Measurements from ENCODE around the gene DNAJC16. TPM values are rescaled to one million over a fixed set of nuclear protein-coding genes. Genes with fewer than 3 reads are reported as not detected.

The DNAJC16 gene
- total and polyA plus RNA-seq, 12 donors = 4.8 to 34.0 (median 19.9) TPM

DNA sequence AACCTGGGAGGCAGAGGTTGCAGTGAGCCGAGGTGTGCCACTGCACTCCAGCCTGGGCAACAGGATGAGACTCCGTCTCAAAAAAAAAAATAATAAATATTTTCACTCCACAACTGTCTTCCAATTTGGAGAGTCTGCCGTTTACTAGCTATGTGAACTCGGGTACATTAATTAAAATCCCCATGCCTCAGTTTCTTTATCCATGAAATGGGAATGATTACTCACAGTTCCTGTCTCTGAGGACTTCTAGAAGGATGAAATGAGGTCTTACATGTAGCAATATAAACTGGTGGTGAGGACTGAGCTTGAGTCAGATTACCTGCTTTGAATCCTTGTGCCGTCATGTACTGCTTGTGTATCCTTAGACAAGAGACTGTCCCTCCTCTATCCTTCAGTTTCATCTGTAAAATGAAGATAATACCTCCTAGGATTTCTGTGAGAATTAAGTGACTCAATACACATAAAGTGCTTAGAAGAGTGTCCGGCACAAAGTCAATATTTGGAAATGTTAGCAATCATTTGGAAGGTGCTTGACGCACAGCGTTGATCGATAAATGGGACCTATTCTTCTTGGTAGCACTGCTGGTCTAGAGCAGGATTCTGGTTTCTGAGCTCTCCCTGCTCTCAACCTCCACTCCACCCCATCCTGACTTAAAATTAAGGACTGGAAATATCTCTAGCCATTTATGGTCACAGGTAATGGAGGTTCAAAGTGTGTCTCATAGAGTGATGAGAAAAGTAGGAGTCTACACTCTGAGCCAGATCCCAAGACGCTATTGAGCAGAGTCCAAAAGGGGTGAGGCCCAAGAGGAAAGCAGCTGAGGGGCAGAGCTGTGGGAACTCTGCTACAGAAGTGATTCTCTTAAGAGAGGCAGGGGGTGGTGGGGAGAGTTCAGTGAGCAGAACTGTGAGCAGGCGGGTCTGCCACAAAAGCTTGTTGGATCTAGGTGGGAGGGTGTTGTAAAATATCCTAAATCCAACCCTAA lies 79.0 kb downstream of the DNAJC16 start:
- no peak for DNase-seq
- H3K27me3 ChIP-seq = no peaks in the 10 kb centered on the region
- no peak overlapping the region for H3K27ac ChIP-seq
- peaks cover 3 to 13% of the 10 kb centered on the region in 2 donors for H3K4me1 ChIP-seq (replicated peaks in 1 of 2)
- no peak for TF ChIP-seq POLR2A (IDR thresholded peaks at IDR 0.05)
- TF ChIP-seq, protein P1, sequence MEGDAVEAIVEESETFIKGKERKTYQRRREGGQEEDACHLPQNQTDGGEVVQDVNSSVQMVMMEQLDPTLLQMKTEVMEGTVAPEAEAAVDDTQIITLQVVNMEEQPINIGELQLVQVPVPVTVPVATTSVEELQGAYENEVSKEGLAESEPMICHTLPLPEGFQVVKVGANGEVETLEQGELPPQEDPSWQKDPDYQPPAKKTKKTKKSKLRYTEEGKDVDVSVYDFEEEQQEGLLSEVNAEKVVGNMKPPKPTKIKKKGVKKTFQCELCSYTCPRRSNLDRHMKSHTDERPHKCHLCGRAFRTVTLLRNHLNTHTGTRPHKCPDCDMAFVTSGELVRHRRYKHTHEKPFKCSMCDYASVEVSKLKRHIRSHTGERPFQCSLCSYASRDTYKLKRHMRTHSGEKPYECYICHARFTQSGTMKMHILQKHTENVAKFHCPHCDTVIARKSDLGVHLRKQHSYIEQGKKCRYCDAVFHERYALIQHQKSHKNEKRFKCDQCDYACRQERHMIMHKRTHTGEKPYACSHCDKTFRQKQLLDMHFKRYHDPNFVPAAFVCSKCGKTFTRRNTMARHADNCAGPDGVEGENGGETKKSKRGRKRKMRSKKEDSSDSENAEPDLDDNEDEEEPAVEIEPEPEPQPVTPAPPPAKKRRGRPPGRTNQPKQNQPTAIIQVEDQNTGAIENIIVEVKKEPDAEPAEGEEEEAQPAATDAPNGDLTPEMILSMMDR (IDR thresholded peaks at IDR 0.05) = no peak
- no peak overlapping the region for H3K4me3 ChIP-seq
- no peaks in the 10 kb centered on the region for H3K36me3 ChIP-seq (replicated peaks in 1 of 2)
- intact Hi-C loops (cut with DNase I) = no loop called here
- WGBS, 4 donors = 90 to 94% (median 92%) methylated on average over 11 of the region's 11 CpGs
- no peaks in the 10 kb centered on the region for H3K9me3 ChIP-seq (replicated peaks in 1 of 3)

DNA sequence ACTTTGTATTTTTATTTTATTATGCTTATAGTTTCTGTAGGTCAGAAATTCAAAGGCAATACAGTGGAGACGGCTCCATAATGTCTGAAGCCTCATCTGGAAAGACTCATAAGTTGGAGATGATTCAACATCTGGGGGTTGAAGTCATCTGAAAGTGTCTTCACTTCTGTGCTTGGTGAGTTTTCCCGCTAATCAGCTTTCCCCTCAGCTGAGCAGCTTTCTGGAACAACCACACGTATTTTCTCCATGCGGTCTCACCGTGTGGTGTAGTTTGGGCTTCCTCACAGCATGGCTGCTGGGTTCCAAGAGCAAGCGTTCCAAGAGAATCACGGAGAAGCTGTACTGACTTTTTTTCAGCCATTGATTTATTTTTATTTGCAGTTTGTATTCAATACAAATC lies 83.0 kb downstream of the DNAJC16 start:
- H3K27me3 ChIP-seq = no peaks in the 10 kb centered on the region
- TF ChIP-seq, protein P1 (IDR thresholded peaks at IDR 0.05) = no peak
- no peak for TF ChIP-seq POLR2A (IDR thresholded peaks at IDR 0.05)
- H3K9me3 ChIP-seq (replicated peaks in 1 of 3) = no peaks in the 10 kb centered on the region
- intact Hi-C loops (cut with DNase I) = no loop called here
- no peaks in the 10 kb centered on the region for H3K4me1 ChIP-seq (replicated peaks in 1 of 2)
- H3K4me3 ChIP-seq = no peak overlapping the region
- 85 to 91% (median 89%) methylated on average over 7 of the region's 7 CpGs for WGBS, 4 donors
- H3K27ac ChIP-seq = no peak overlapping the region
- no peaks in the 10 kb centered on the region for H3K36me3 ChIP-seq (replicated peaks in 1 of 2)
- no peak for DNase-seq

DNA sequence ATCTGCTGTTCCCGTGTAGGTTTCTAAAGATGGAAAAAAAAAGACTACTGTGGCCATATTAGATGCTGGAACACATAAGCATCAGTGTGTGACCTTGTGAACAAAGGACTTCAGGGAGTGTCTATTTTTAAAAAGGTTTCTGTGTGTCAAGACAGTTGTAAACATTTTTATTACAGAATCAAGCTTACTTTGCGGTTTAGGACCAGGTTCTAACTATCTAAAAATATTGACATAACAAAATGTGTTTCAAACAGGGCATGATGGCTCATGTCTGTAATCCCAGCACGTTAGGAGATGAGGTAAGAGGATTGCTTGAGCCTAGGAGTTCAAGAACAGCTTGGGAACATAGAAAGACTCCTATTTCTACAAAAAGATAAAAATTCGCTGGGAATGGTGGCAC lies 83.5 kb downstream of the DNAJC16 start:
- Histone ChIP-seq H3K27me3 (no peaks in the 10 kb centered on the region), H3K4me1 (replicated peaks in 1 of 2) (no peaks in the 10 kb centered on the region), H3K27ac (no peak overlapping the region), H3K36me3 (replicated peaks in 1 of 2) (no peaks in the 10 kb centered on the region), H3K9me3 (replicated peaks in 1 of 3) (no peaks in the 10 kb centered on the region), H3K4me3 (no peak overlapping the region)
- no peak for DNase-seq
- 51 to 60% (median 58%) methylated on average over 4 of the region's 4 CpGs for WGBS, 4 donors
- intact Hi-C loops (cut with DNase I) = no loop called here
- TF ChIP-seq, protein P1 (IDR thresholded peaks at IDR 0.05) = no peak
- no peak for TF ChIP-seq POLR2A (IDR thresholded peaks at IDR 0.05)

DNA sequence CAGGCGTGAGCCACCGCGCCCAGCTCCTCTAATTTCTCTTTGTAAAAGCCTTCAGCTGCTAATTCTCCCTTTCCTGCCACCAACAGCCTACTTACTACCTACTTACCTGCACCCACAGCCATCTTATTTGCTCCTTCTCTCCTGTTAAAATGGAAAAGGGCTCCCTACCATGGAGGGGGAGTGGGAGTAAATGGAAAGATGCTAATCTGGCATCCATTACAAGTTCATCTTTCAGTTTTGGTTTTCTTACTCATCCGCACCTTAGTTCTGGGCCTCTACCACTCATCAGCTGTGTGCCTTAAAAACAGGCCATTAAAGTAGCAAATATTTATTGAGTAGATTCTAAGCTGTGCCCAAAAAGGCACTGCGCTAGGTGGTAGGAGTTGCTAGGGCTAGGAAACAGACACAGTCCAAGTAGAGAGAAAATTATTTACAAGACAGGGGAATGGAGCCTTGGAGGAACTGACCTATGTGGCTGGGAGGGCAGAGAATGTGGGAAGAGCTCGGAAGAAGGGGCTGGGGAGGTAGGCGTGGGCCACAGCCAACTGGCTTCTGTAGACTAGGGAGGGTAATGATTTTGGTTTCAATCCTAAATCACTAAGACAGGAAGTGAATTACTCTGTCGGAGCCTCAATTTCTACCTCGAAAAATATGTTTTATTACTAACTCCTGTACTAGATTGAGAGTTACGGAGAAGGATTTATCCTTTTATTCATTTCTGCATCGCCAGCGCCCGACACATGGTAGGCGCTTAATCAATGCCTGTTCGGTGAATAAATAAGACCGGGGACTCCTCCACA lies 89.9 kb downstream of the DNAJC16 start:
- no peak for TF ChIP-seq POLR2A (IDR thresholded peaks at IDR 0.05)
- TF ChIP-seq, protein P1 (IDR thresholded peaks at IDR 0.05) = no peak
- WGBS, 4 donors = 26 to 27% (median 27%) methylated on average over 16 of the region's 16 CpGs
- H3K27ac ChIP-seq = peak overlapping the region; percentile 79 to 97 (median 87)
- DNase-seq = peak in 1 of 7 donors; percentile 36
- H3K4me1 ChIP-seq (replicated peaks in 1 of 2) = peaks cover 33 to 35% of the 10 kb centered on the region in 2 donors
- no peaks in the 10 kb centered on the region for H3K27me3 ChIP-seq
- H3K9me3 ChIP-seq (replicated peaks in 1 of 3) = no peaks in the 10 kb centered on the region
- peak overlapping the region in 2 of 4 donors; percentile 39 for H3K4me3 ChIP-seq
- peaks cover 0 to 4% of the 10 kb centered on the region in 2 donors for H3K36me3 ChIP-seq (replicated peaks in 1 of 2)
- intact Hi-C loops (cut with DNase I) = no loop called here
